H9 (cell line): Measurements from ENCODE around the gene CDH13. TPM values are rescaled to one million over a fixed set of nuclear protein-coding genes. Genes with fewer than 3 reads are reported as not detected.

Experiments
- DNase-seq: peaks from one replicate; pipeline ENCODE4 v3.0.0-alpha.2; 2017
- H2AFZ ChIP-seq: one replicate; pipeline ENCODE4 v1.6.1; 2013; ENCODE audit warnings: mild to moderate bottlenecking, low read length, control low read depth, moderate library complexity
- H2AK5ac ChIP-seq: 2 replicates; pipeline ENCODE4 v1.6.1; 2013; ENCODE audit warnings: low read length, control low read depth, mixed read lengths; ENCODE audit not compliant: insufficient read length
- H2BK120ac ChIP-seq: one replicate; pipeline ENCODE4 v1.6.1; 2013; ENCODE audit warnings: low read depth, mild to moderate bottlenecking, low read length, control low read depth, inconsistent platforms; ENCODE audit not compliant: poor library complexity, severe bottlenecking
- H2BK12ac ChIP-seq: 2 replicates; pipeline ENCODE4 v1.6.1; 2013; ENCODE audit warnings: low read length, control low read depth, mixed read lengths, low read depth; ENCODE audit not compliant: insufficient read length
- H2BK15ac ChIP-seq: 2 replicates; pipeline ENCODE4 v1.6.1; 2013; ENCODE audit warnings: low read depth, low read length, control low read depth
- H2BK20ac ChIP-seq: one replicate; pipeline ENCODE4 v1.6.1; 2013; ENCODE audit warnings: low read depth, mild to moderate bottlenecking, low read length, control low read depth, inconsistent platforms; ENCODE audit not compliant: poor library complexity, severe bottlenecking
- H2BK5ac ChIP-seq: 2 replicates; pipeline ENCODE4 v1.6.1; 2013; ENCODE audit warnings: low read length, control low read depth, mixed read lengths; ENCODE audit not compliant: insufficient read length
- H3K14ac ChIP-seq: 2 replicates; pipeline ENCODE4 v1.6.1; 2013; ENCODE audit warnings: low read length, control low read depth; ENCODE audit not compliant: insufficient read depth
- H3K18ac ChIP-seq: 2 replicates; pipeline ENCODE4 v1.6.1; 2013; ENCODE audit warnings: low read depth, mild to moderate bottlenecking, mixed read lengths, low read length, control low read depth; ENCODE audit not compliant: insufficient read length
- H3K23ac ChIP-seq: 2 replicates; pipeline ENCODE4 v1.6.1; 2013; ENCODE audit warnings: low read length, control low read depth, mixed read lengths, low read depth; ENCODE audit not compliant: insufficient read length
- H3K23me2 ChIP-seq: 2 replicates; pipeline ENCODE4 v1.6.1; 2013; ENCODE audit warnings: low read depth, mild to moderate bottlenecking, mixed read lengths, low read length, control low read depth; ENCODE audit not compliant: insufficient read length, poor library complexity, severe bottlenecking
- H3K27ac ChIP-seq: 2 replicates; pipeline ENCODE4 v1.5.1; 2013; ENCODE audit warnings: low read length, control low read depth, mixed read lengths, low read depth; ENCODE audit not compliant: insufficient read length
- H3K27me3 ChIP-seq: 2 replicates; pipeline ENCODE4 v1.6.1; 2013; ENCODE audit warnings: low read length, control low read depth, inconsistent platforms; ENCODE audit not compliant: insufficient read depth
- H3K4ac ChIP-seq: 2 replicates; pipeline ENCODE4 v1.6.1; 2013; ENCODE audit warnings: low read depth, mild to moderate bottlenecking, control low read depth, inconsistent platforms, low read length, moderate library complexity
- H3K4me1 ChIP-seq: 2 replicates; pipeline ENCODE4 v1.6.1; 2013; ENCODE audit warnings: low read length, control low read depth, inconsistent platforms; ENCODE audit not compliant: insufficient read depth
- H3K4me2 ChIP-seq: 2 replicates; pipeline ENCODE4 v1.6.1; 2013; ENCODE audit warnings: low read length, control low read depth, mixed read lengths; ENCODE audit not compliant: insufficient read length, insufficient read depth
- H3K56ac ChIP-seq: 2 replicates; pipeline ENCODE4 v1.6.1; 2013; ENCODE audit warnings: low read depth, mild to moderate bottlenecking, mixed read lengths, low read length, control low read depth; ENCODE audit not compliant: insufficient read length
- H3K79me1 ChIP-seq: 2 replicates; pipeline ENCODE4 v1.6.1; 2013; ENCODE audit warnings: low read depth, mild to moderate bottlenecking, moderate library complexity, low read length, control low read depth, inconsistent platforms; ENCODE audit not compliant: insufficient read depth, poor library complexity, severe bottlenecking
- H3K79me2 ChIP-seq: 2 replicates; pipeline ENCODE4 v1.6.1; 2013; ENCODE audit warnings: low read length, control low read depth, inconsistent platforms; ENCODE audit not compliant: insufficient read depth
- H3K9ac ChIP-seq: 2 replicates; pipeline ENCODE4 v1.6.1; 2013; ENCODE audit warnings: low read length, control low read depth, mixed read lengths; ENCODE audit not compliant: insufficient read length; ENCODE audit errors: extremely low read depth
- H3K9me3 ChIP-seq: one replicate; pipeline ENCODE4 v1.6.1; 2013; ENCODE audit warnings: low read depth, low read length, inconsistent platforms; ENCODE audit not compliant: control insufficient read depth
- H3T11ph ChIP-seq: one replicate; pipeline ENCODE4 v1.6.1; 2013; ENCODE audit warnings: mild to moderate bottlenecking, low read length, control low read depth, inconsistent platforms
- H4K20me1 ChIP-seq: one replicate; pipeline ENCODE4 v1.6.1; 2013; ENCODE audit not compliant: control insufficient read depth, insufficient read length, insufficient read depth
- H4K5ac ChIP-seq: 2 replicates; pipeline ENCODE4 v1.6.1; 2013; ENCODE audit warnings: low read depth, mild to moderate bottlenecking, mixed read lengths, low read length, control low read depth; ENCODE audit not compliant: insufficient read length
- H4K8ac ChIP-seq: replicated peaks from 2 replicates; pipeline ENCODE4 v1.6.1; 2013; ENCODE audit warnings: low read length, control low read depth, mixed read lengths, low read depth; ENCODE audit not compliant: insufficient read length
- H4K91ac ChIP-seq: 2 replicates; pipeline ENCODE4 v1.6.1; 2013; ENCODE audit warnings: low read depth, mild to moderate bottlenecking, moderate library complexity, mixed read lengths, low read length, control low read depth; ENCODE audit not compliant: insufficient read length
- H3K27ac Mint-ChIP-seq, 3 experiments: 2 replicates in 2 of 3; 3 replicates in 1 of 3; pipeline ENCODE4 v1.8.0; 2020 to 2021; ENCODE audit warnings: mixed read lengths in 3 of 3, mild to moderate bottlenecking in 1 of 3, moderate library complexity in 1 of 3
- H3K27me3 Mint-ChIP-seq: 2 replicates; pipeline ENCODE4 v1.8.0; 2021; ENCODE audit warnings: low read depth, mild to moderate bottlenecking, moderate library complexity, mixed read lengths
- H3K36me3 Mint-ChIP-seq, 3 experiments: 2 replicates in 2 of 3; 3 replicates in 1 of 3; pipeline ENCODE4 v1.8.0; 2020 to 2021; ENCODE audit warnings: low read depth in 3 of 3, mixed read lengths in 3 of 3; ENCODE audit not compliant: insufficient read depth in 1 of 3
- H3K4me1 Mint-ChIP-seq, 2 experiments: 2 replicates each; pipeline ENCODE4 v1.8.0; 2020; ENCODE audit warnings: mixed read lengths in 2 of 2
- H3K4me3 Mint-ChIP-seq, 2 experiments: 2 replicates in 1 of 2; 3 replicates in 1 of 2; pipeline ENCODE4 v1.8.0; 2020 to 2021; ENCODE audit warnings: mild to moderate bottlenecking in 2 of 2, mixed read lengths in 2 of 2, moderate library complexity in 1 of 2
- H3K9me3 Mint-ChIP-seq, 2 experiments: 2 replicates in 1 of 2; 3 replicates in 1 of 2; pipeline ENCODE4 v1.8.0; 2020; ENCODE audit warnings: mild to moderate bottlenecking in 2 of 2, mixed read lengths in 2 of 2, moderate library complexity in 1 of 2
- CTCF ChIP-seq: fragments of 200-600 bp; sonication (generic); conservative IDR thresholded peaks from 3 replicates; pipeline ENCODE4 v1.8.0; 2021; ENCODE audit warnings: antibody characterized with exemption, mild to moderate bottlenecking
- WGBS: extraction: QIAGEN DNeasy Blood & Tissue Kit; methylation state at CpG from one replicate; pipeline ENCODE4 v1.1.7; 2013; ENCODE audit warnings: missing lambda C conversion rate, low lambda C conversion rate, mixed read lengths; ENCODE audit not compliant: insufficient read length; ENCODE audit errors: extremely low coverage; 5-methylcytosine and 5-hydroxymethylcytosine counted together
- total RNA-seq: library from RNA; stranded (reverse); gene quantifications from 2 replicates; pipeline ENCODE4 v1.2.1, GENCODE V29; 2021

Gene CDH13
- total RNA-seq, 1 experiment from 2014 or later = 1.5 TPM

GRCh38 chr16:83164816-83165215 lies 538.0 kb downstream of the CDH13 start:
- Histone ChIP-seq H4K91ac (no peak overlapping the region), H2BK12ac (no peak overlapping the region), H4K20me1 (no peaks in the 10 kb centered on the region), H3K14ac (no peak overlapping the region), H2AFZ (no peak overlapping the region), H3K23ac (no peak overlapping the region), H3K79me2 (no peaks in the 10 kb centered on the region), H2BK5ac (no peak overlapping the region), H3K23me2 (no peaks in the 10 kb centered on the region), H2AK5ac (no peak overlapping the region), H3K79me1 (no peaks in the 10 kb centered on the region), H3K9me3 (no peaks in the 10 kb centered on the region), H3K4me1 (peaks cover 4% of the 10 kb centered on the region), H2BK20ac (no peak overlapping the region), H4K5ac (no peak overlapping the region), H4K8ac (no peak overlapping the region), H3T11ph (no peak overlapping the region), H3K56ac (no peak overlapping the region), H2BK15ac (no peak overlapping the region), H3K4me2 (no peak overlapping the region), H3K9ac (no peak overlapping the region), H3K18ac (no peak overlapping the region), H3K4ac (no peak overlapping the region), H3K27ac (no peak overlapping the region), H2BK120ac (no peak overlapping the region), H3K27me3 (no peaks in the 10 kb centered on the region)
- TF ChIP-seq CTCF = no peak
- Mint-ChIP-seq H3K36me3 (no peaks in the 10 kb centered on the region), H3K4me1 (peaks cover 25 to 37% of the 10 kb centered on the region in 2 experiments), H3K4me3 (no peak overlapping the region), H3K27me3 (peaks cover 2% of the 10 kb centered on the region), H3K27ac (no peak overlapping the region), H3K9me3 (peaks cover 0 to 3% of the 10 kb centered on the region in 2 experiments; a peak in 1 of 5 replicates)
- DNase-seq = no peak
- WGBS = no CpG with 5 or more reads among the region's 3 CpGs
